Panc1 (cell line): ENCODE data around the gene DRC3. TPM values are rescaled to one million over a fixed set of nuclear protein-coding genes. Genes with fewer than 3 reads are reported as not detected.

Experiments used
- ATAC-seq: fragments of 200-7000 bp; cut with Tn5 transposase; 2 replicates; pipeline ENCODE4 v1.9.1; 2020; ENCODE audit warnings: mild to moderate bottlenecking, moderate library complexity
- BruUV-seq: library from RNA; stranded (reverse); fragments of 400-500 nt; replicated peaks from 2 replicates; lab custom pipeline; 2021; lab: Mats Ljungman, UMichigan
- CTCF ChIA-PET: fragments of 300-600 bp; sonication (Branson Sonifier 250); formaldehyde crosslinking; loops from one replicate; lab custom pipeline; 2022; ENCODE audit warnings: antibody characterized with exemption; lab: Charles Lee
- POLR2A ChIA-PET: fragments of 300-600 bp; sonication (Branson Sonifier 250); formaldehyde crosslinking; loops from one replicate; lab custom pipeline; 2022; ENCODE audit warnings: antibody characterized with exemption; lab: Charles Lee
- DNase-seq: peaks from one replicate; pipeline ENCODE4 v3.0.0-alpha.2; 2010; ENCODE audit warnings: low read depth, low spot score
- H3K27ac ChIP-seq: 2 replicates; pipeline ENCODE4 v1.5.1; 2011; ENCODE audit warnings: mild to moderate bottlenecking, low read length, inconsistent platforms
- H3K27me3 ChIP-seq: fragments of 200-500 bp; sonication (Bioruptor generic); 2 replicates; pipeline ENCODE4 v1.6.0; 2014; ENCODE audit warnings: low read length, inconsistent platforms; ENCODE audit not compliant: control insufficient read depth, insufficient read depth
- H3K36me3 ChIP-seq: fragments of 200-500 bp; sonication (Bioruptor generic); 2 replicates; pipeline ENCODE4 v1.5.1; 2014; ENCODE audit warnings: inconsistent platforms, mild to moderate bottlenecking, low read length, moderate library complexity; ENCODE audit not compliant: control insufficient read depth, insufficient read depth
- H3K4me1 ChIP-seq: 2 replicates; pipeline ENCODE4 v1.5.1; 2011; ENCODE audit warnings: inconsistent platforms, mild to moderate bottlenecking, low read length, moderate library complexity; ENCODE audit not compliant: control insufficient read depth, insufficient read depth
- H3K4me3 ChIP-seq, 2 experiments: 2 replicates each; pipeline ENCODE4 v1.5.1; 2011 to 2012; ENCODE audit warnings: low read depth in 2 of 2, low read length in 2 of 2, mild to moderate bottlenecking in 2 of 2, inconsistent platforms in 1 of 2, moderate library complexity in 1 of 2
- H3K9me3 ChIP-seq: fragments of 200-500 bp; sonication (Bioruptor generic); 2 replicates; pipeline ENCODE4 v1.5.1; 2014; ENCODE audit warnings: low read depth, mild to moderate bottlenecking, inconsistent platforms, low read length, moderate library complexity; ENCODE audit not compliant: control insufficient read depth, insufficient read depth
- CTCF ChIP-seq: fragments of 450-650 bp; IDR thresholded peaks from 2 replicates; pipeline ENCODE4 v1.5.1; 2017; ENCODE audit warnings: mild to moderate bottlenecking
- POLR2AphosphoS5 ChIP-seq: IDR thresholded peaks from 2 replicates; pipeline ENCODE4 v1.6.1; 2012; ENCODE audit warnings: mild to moderate bottlenecking, low read depth, low read length, moderate library complexity
- REST ChIP-seq, 2 experiments: IDR thresholded peaks; 2 replicates each; pipeline ENCODE4 v1.6.1; 2011 to 2012; ENCODE audit warnings: low read depth in 2 of 2, control low read depth in 1 of 2, low read length in 1 of 2, mild to moderate bottlenecking in 1 of 2, moderate library complexity in 1 of 2; ENCODE audit not compliant: insufficient read depth in 1 of 2
- SIN3A ChIP-seq: IDR thresholded peaks from 2 replicates; pipeline ENCODE4 v1.6.1; 2012; ENCODE audit warnings: low read depth, mild to moderate bottlenecking, low read length, moderate library complexity, borderline replicate concordance; ENCODE audit not compliant: insufficient read depth
- TCF7L2 ChIP-seq: IDR thresholded peaks from 2 replicates; pipeline ENCODE4 v1.6.1; 2011; ENCODE audit warnings: mild to moderate bottlenecking, low read depth, low read length, inconsistent platforms
- in situ Hi-C: cut with HindIII; loops from 2 replicates; pipeline ENCODE4 v1.10.0; 2016; ENCODE audit warnings: low sequenced_read_pairs, low pct_unique_long_range_greater_than_20kb
- intact Hi-C: fragments of 100-400 bp; cut with micrococcal nuclease; formaldehyde crosslinking; loops from one replicate; pipeline ENCODE4 v1.10.0; 2022; ENCODE audit not compliant: unreplicated experiment
- total RNA-seq: library from RNA; stranded (reverse); gene quantifications from one replicate; pipeline ENCODE4 v1.2.1, GENCODE V29; 2021; ENCODE audit not compliant: unreplicated experiment

The DRC3 gene
- total RNA-seq, 1 experiment from 2014 or later: 3.6 TPM

- H3K27ac ChIP-seq: no peak overlapping the region
- in situ Hi-C loops (no loop called here), intact Hi-C loops (no loop called here)
- no peaks in the 10 kb centered on the region for H3K27me3 ChIP-seq
- no peaks in the 10 kb centered on the region for H3K9me3 ChIP-seq
- peaks cover 14% of the 10 kb centered on the region for H3K4me1 ChIP-seq
- CTCF ChIA-PET: no interaction called here
- ATAC-seq: no peak
- BruUV-seq: no TSS peak
- H3K4me3 ChIP-seq: no peak overlapping the region
- TF ChIP-seq POLR2AphosphoS5 (no peak), TCF7L2 (no peak), SIN3A (no peak), CTCF (no peak), REST (IDR thresholded peaks at IDR 0.05; ENCODE audit: insufficient read depth in 1 of 2, low read depth in 2 of 2, low read length in 1 of 2) (no peak)
- DNase-seq: no peak
- POLR2A ChIA-PET: no interaction called here
- H3K36me3 ChIP-seq: no peaks in the 10 kb centered on the region
Observed at GRCh38 chr17:17988427-17988945, 15.8 kb downstream of the DRC3 start.

GRCh38 chr17:17989081-17989480, 16.4 kb downstream of the DRC3 start:
- H3K27ac ChIP-seq: 0 out of 2 replicates have a peak overlapping the region, but pooled peaks have one; percentile 78
- TF ChIP-seq CTCF (no peak), POLR2AphosphoS5 (no peak), SIN3A (no peak), TCF7L2 (no peak), REST (IDR thresholded peaks at IDR 0.05; ENCODE audit: insufficient read depth in 1 of 2, low read depth in 2 of 2, low read length in 1 of 2) (no peak)
- DNase-seq: no peak
- no peaks in the 10 kb centered on the region for H3K27me3 ChIP-seq
- peaks cover 14% of the 10 kb centered on the region for H3K4me1 ChIP-seq
- CTCF ChIA-PET: no interaction called here
- H3K36me3 ChIP-seq: no peaks in the 10 kb centered on the region
- no peak overlapping the region for H3K4me3 ChIP-seq
- BruUV-seq: no TSS peak
- in situ Hi-C loops: no loop called here
- POLR2A ChIA-PET: interaction anchor here (0.6 kb wide), 1 partner anchor 14 kb away, joined by 4 read pairs; no protein-coding TSS in a partner anchor
- H3K9me3 ChIP-seq: no peaks in the 10 kb centered on the region
- ATAC-seq: no peak
- intact Hi-C loops: no loop called here
